Large intestine (tissue), 12 donors: ENCODE data around the gene OGG1. TPM values are rescaled to one million over a fixed set of nuclear protein-coding genes. Genes with fewer than 3 reads are reported as not detected.

Experiments used
- DNase-seq, 2 donors: peaks; one replicate each; pipeline versions ENCODE4 v3.0.0 to v3.0.0-alpha.2; 2013
- H3K27ac ChIP-seq: one replicate; pipeline ENCODE4 v1.5.1; 2013; ENCODE audit warnings: low read length
- H3K27me3 ChIP-seq: 2 replicates; pipeline ENCODE4 v1.6.1; 2013; ENCODE audit warnings: low read length; ENCODE audit not compliant: control insufficient read depth, insufficient read depth
- H3K36me3 ChIP-seq: 2 replicates; pipeline ENCODE4 v1.6.1; 2013; ENCODE audit warnings: low read length; ENCODE audit not compliant: control insufficient read depth, insufficient read depth
- H3K4me1 ChIP-seq: one replicate; pipeline ENCODE4 v1.6.1; 2013; ENCODE audit warnings: low read length; ENCODE audit not compliant: control insufficient read depth, insufficient read depth
- H3K4me3 ChIP-seq: one replicate; pipeline ENCODE4 v1.5.1; 2013; ENCODE audit warnings: low read length
- H3K9me3 ChIP-seq: one replicate; pipeline ENCODE4 v1.6.1; 2013; ENCODE audit warnings: mild to moderate bottlenecking, low read depth, low read length, moderate library complexity; ENCODE audit not compliant: control insufficient read depth
- WGBS: methylation state at CpG from one replicate; pipeline ENCODE4 v1.1.5; 2013; ENCODE audit warnings: low lambda C conversion rate; ENCODE audit not compliant: insufficient coverage; 5-methylcytosine and 5-hydroxymethylcytosine counted together
- long read RNA-seq, 11 donors: transcript quantifications; one replicate each; lab custom pipeline, GENCODE V29; 2026
- polyA plus RNA-seq: library from polyadenylated mRNA; unstranded; fragments of 120-200 nt; gene quantifications from one replicate; pipeline ENCODE4 v1.2.1, GENCODE V29; 2013

Gene OGG1
- 114 TPM for polyA plus RNA-seq
- long read RNA-seq, donor 1, full-length matches to known transcripts, result 52 of 52 reads
- long read RNA-seq, donor 1, partial matches to known transcripts, result 0 of 52 reads
- long read RNA-seq, donor 1, other reads (novel, unspliced or antisense), result 0 of 52 reads
- long read RNA-seq, donor 2, full-length matches to known transcripts, result 95 of 100 reads
- long read RNA-seq, donor 2, partial matches to known transcripts, result 5 of 100 reads
- long read RNA-seq, donor 2, other reads (novel, unspliced or antisense), result 0 of 100 reads
- long read RNA-seq, donor 3, result 0 reads
- long read RNA-seq, donor 4, full-length matches to known transcripts, result 14 of 14 reads
- long read RNA-seq, donor 4, partial matches to known transcripts, result 0 of 14 reads
- long read RNA-seq, donor 4, other reads (novel, unspliced or antisense), result 0 of 14 reads
- long read RNA-seq, donor 5, full-length matches to known transcripts, result 28 of 55 reads
- long read RNA-seq, donor 5, partial matches to known transcripts, result 12 of 55 reads
- long read RNA-seq, donor 5, other reads (novel, unspliced or antisense), result 15 of 55 reads
- long read RNA-seq, donor 6, full-length matches to known transcripts, result 112 of 184 reads
- long read RNA-seq, donor 6, partial matches to known transcripts, result 51 of 184 reads
- long read RNA-seq, donor 6, other reads (novel, unspliced or antisense), result 21 of 184 reads
- long read RNA-seq, donor 7, full-length matches to known transcripts, result 30 of 30 reads
- long read RNA-seq, donor 7, partial matches to known transcripts, result 0 of 30 reads
- long read RNA-seq, donor 7, other reads (novel, unspliced or antisense), result 0 of 30 reads
- long read RNA-seq, donor 8, full-length matches to known transcripts, result 106 of 139 reads
- long read RNA-seq, donor 8, partial matches to known transcripts, result 24 of 139 reads
- long read RNA-seq, donor 8, other reads (novel, unspliced or antisense), result 9 of 139 reads
- long read RNA-seq, donor 9, full-length matches to known transcripts, result 84 of 89 reads
- long read RNA-seq, donor 9, partial matches to known transcripts, result 5 of 89 reads
- long read RNA-seq, donor 9, other reads (novel, unspliced or antisense), result 0 of 89 reads
- long read RNA-seq, donor 10, full-length matches to known transcripts, result 104 of 217 reads
- long read RNA-seq, donor 10, partial matches to known transcripts, result 63 of 217 reads
- long read RNA-seq, donor 10, other reads (novel, unspliced or antisense), result 50 of 217 reads
- long read RNA-seq, donor 11, full-length matches to known transcripts, result 71 of 90 reads
- long read RNA-seq, donor 11, partial matches to known transcripts, result 0 of 90 reads
- long read RNA-seq, donor 11, other reads (novel, unspliced or antisense), result 19 of 90 reads

DNA sequence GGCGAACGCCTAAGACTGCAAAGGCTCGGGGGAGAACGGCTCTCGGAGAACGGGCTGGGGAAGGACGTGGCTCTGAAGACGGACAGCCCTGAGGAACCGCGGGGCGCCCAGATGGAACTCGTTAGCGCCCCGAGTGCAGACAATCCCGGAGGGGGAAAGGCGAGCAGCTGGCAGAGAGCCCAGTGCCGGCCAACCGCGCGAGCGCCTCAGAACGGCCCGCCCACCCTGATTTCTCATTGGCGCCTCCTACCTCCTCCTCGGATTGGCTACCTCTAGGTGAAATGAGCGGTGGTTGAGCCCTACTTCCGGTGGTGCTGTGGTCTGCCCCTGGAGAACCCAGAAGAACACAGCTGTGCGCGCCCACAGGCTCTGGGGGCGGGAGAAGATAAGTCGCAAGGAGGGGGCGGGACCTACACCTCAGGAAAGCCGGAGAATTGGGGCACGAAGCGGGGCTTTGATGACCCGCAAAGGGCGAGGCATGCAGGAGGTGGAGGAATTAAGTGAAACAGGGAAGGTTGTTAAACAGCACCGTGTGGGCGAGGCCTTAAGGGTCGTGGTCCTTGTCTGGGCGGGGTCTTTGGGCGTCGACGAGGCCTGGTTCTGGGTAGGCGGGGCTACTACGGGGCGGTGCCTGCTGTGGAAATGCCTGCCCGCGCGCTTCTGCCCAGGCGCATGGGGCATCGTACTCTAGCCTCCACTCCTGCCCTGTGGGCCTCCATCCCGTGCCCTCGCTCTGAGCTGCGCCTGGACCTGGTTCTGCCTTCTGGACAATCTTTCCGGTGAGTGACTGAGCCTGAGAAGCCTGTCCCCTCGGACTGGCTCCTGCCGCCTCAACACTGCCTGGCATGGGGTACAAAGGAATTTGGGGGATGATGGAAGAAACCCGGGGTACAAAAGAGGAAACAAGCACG is at the start of gene OGG1:
OGG1 (plus strand) TSS at position 308 of the 911 bp plus-strand sequence; CDS start at position 643, 335 bp downstream.
- Histone ChIP-seq H3K36me3 (peaks cover 63% of the 10 kb centered on the region), H3K27ac (peak within 1 kb of the TSS; percentile 96), H3K4me3 (peak within 1 kb of the TSS; percentile 87)

DNA sequence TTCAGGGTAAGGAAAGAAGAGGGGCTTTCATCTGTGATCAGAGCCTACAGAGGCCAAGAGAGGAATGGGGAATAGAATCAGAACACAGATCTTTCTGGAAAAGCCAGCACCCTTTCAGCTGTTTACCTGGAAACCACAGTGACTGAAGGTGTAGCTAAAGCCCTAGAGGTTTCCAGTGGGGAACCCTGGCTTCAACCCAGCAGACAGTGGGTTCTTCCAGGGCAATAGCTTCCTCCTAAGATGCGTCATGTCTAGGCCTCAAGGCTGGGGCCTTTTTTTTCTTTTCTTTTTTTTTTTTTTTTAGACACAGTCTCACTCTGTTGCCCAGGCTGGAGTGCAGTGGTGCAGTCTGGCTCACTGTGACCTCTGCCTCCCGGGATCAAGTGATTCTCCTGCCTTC is 49.2 kb upstream of the OGG1 start:
- Histone ChIP-seq H3K36me3 (peaks cover 56% of the 10 kb centered on the region), H3K4me3 (no peak overlapping the region), H3K4me1 (peaks cover 10% of the 10 kb centered on the region), H3K27me3 (peaks cover 16% of the 10 kb centered on the region), H3K9me3 (no peaks in the 10 kb centered on the region), H3K27ac (no peak overlapping the region)
- DNase-seq, result no peak
- no CpG with 5 or more reads among the region's 2 CpGs for WGBS

More for the DNA sequence above, at the start of gene OGG1:
- Histone ChIP-seq H3K4me1 (peaks cover 6% of the 10 kb centered on the region), H3K9me3 (no peaks in the 10 kb centered on the region), H3K27me3 (no peaks in the 10 kb centered on the region)
- peak; percentile 99 to 100 for DNase-seq
- no CpG with 5 or more reads among the region's 60 CpGs for WGBS

DNA sequence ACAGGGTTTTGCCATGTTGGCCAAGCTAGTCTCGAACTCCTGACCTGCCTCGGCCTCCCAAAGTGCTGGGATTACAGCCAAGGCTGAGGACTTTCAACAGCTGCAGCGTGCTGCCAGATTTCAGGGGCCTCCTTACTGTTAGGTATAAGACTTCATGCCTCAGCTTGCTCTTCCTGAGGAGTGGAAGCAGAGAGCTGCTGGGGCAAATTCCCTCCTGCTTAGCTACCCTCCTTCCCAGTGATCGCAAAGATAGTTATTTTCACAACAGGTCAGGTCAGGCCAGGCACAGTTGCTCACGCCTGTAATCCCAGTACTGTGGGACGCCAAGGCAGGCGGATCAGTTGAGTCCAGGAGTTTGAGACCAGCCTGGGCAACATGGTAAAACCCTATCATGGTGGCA is 48.7 kb upstream of the OGG1 start:
- H3K36me3 ChIP-seq, result peaks cover 52% of the 10 kb centered on the region
- no peak overlapping the region for H3K4me3 ChIP-seq
- H3K4me1 ChIP-seq, result peaks cover 10% of the 10 kb centered on the region
- H3K9me3 ChIP-seq, result no peaks in the 10 kb centered on the region
- no CpG with 5 or more reads among the region's 7 CpGs for WGBS
- no peak for DNase-seq
- H3K27me3 ChIP-seq, result peaks cover 19% of the 10 kb centered on the region
- H3K27ac ChIP-seq, result no peak overlapping the region

DNA sequence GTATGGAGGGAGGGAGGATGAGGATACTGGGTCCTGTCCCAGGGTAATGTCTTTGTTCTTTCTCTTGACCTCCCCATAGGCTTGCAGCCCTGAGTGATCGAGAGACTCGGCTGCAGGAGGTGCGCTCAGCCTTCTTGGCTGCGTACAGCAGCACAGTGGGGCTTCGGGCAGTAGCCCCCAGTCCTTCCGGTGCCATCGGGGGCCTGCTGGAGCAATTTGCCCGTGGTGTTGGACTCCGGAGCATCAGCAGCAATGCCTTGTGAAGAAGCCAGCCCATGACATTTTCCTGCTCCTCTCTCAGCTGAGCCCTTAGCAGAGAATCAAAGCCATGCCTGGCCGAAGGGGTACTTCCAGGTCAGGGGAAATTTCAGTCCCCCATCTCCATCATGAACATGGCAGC is 48.0 kb upstream of the OGG1 start:
- Histone ChIP-seq H3K9me3 (no peaks in the 10 kb centered on the region), H3K36me3 (peaks cover 47% of the 10 kb centered on the region), H3K4me1 (peaks cover 10% of the 10 kb centered on the region), H3K27me3 (peaks cover 19% of the 10 kb centered on the region), H3K27ac (no peak overlapping the region), H3K4me3 (no peak overlapping the region)
- no peak for DNase-seq
- no CpG with 5 or more reads among the region's 10 CpGs for WGBS

DNA sequence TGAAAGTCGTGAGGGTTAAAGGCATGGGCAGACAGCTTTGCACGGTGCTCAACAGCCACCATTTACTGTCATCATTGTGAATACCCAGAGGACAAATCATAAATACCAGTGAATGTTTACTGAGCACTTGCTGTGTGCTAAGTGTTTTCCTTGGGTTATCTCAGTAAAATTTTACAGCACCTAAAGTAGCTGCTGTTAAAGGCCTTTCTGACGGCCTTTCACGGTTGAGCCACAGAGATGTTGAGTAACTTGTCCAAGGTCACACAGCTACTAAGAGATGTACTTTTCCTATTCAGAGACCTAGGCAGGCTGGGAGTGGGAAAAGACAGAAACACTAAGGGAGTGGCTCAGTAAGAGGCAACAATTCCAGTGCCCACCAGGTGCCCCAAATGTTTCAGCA is 46.5 kb upstream of the OGG1 start:
- H3K36me3 ChIP-seq, result peaks cover 32% of the 10 kb centered on the region
- no peak overlapping the region for H3K4me3 ChIP-seq
- WGBS, result 40% methylated on average over 1 of the region's 4 CpGs
- peaks cover 21% of the 10 kb centered on the region for H3K27me3 ChIP-seq
- H3K9me3 ChIP-seq, result no peaks in the 10 kb centered on the region
- no peak for DNase-seq
- no peak overlapping the region for H3K27ac ChIP-seq
- peaks cover 10% of the 10 kb centered on the region for H3K4me1 ChIP-seq

DNA sequence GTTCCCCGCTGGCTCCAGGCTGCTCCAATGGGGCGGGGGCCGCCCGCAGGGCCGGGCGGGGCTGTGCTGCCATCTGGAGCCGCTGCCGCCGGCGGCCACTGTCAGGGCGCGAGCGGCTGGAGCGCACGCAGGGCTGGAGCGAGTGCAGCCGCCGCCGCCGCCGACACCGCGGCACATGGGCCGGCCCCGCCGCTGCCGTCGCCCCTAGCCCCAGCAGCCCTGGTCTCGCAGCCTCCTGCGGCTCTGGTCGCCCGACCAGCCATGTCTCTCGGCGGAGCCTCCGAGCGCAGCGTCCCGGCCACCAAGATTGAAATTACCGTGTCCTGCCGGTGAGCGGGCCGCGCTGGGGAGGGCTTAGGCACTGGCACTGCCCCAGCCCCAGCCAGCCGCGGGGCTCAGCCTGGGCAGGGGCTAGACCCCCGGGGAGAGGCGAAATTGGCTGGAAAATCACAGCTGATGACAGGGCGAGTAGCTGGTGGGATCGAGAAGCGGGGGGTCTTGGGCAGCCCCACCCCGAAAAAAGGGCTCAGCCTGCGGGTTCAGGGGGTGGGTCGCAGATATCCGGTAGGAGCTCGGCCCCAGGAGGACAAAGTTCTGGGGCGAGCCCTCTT is 45.9 kb upstream of the OGG1 start, which contains the start of gene CPNE9:
CPNE9 (plus strand) TSS at position 98 of the 611 bp plus-strand sequence; CDS start at position 262, 164 bp downstream.
- peaks cover 10% of the 10 kb centered on the region for H3K4me1 ChIP-seq
- H3K36me3 ChIP-seq, result peaks cover 27% of the 10 kb centered on the region
- H3K9me3 ChIP-seq, result no peaks in the 10 kb centered on the region
- no peak for DNase-seq
- peaks cover 21% of the 10 kb centered on the region for H3K27me3 ChIP-seq
- WGBS, result no CpG with 5 or more reads among the region's 56 CpGs
- H3K4me3 ChIP-seq, result peak within 1 kb of the TSS; percentile 28
- no peak within 1 kb of the TSS for H3K27ac ChIP-seq

DNA sequence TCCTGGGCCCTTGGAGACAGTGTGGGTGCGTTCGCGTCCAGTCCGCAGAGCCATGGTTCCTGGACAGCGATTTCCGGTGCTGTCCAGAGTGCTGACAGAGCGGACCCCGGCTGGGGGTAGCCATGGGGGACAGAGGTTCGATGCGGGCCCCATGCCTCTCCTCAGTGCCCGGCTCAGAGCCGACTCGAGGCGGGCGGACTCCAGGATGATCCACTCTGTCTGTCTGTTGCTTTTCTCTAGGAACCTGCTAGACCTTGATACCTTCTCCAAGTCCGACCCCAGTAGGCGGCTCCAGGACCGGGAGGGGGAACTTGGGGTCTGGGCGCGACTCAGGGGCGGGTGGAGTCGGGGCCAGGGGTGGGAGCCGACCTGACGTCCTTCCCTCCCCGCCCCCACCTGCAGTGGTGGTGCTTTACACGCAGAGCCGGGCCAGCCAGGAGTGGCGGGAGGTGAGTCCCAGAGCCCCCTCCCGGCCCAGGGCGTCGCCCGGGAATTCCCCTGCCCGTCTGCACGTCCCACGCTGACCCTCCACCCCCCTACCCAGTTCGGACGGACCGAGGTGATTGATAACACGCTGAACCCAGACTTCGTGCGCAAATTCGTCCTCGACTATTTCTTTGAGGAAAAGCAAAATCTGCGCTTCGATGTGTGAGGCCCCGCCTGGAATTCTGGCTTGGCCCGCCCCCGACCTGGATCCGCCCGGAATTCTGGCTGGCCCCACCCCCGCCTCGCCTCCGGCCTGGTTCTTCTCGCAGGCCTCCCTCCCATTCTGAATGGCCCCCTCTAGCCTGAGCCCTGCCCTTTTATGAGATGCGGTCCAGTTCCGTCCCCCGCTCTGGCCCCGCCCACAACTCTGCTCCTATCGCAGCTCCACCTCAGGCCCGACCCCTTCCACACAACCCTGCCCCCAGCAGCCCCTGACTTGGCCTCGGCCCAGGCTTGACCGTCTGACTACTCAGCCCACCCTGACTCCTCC is 45.1 kb upstream of the OGG1 start:
- no peak overlapping the region for H3K27ac ChIP-seq
- DNase-seq, result peak in 1 of 2 donors; percentile 46
- no peaks in the 10 kb centered on the region for H3K9me3 ChIP-seq
- H3K4me1 ChIP-seq, result peaks cover 10% of the 10 kb centered on the region
- peaks cover 21% of the 10 kb centered on the region for H3K36me3 ChIP-seq
- peaks cover 21% of the 10 kb centered on the region for H3K27me3 ChIP-seq
- peak overlapping the region; percentile 28 for H3K4me3 ChIP-seq
- WGBS, result no CpG with 5 or more reads among the region's 62 CpGs

DNA sequence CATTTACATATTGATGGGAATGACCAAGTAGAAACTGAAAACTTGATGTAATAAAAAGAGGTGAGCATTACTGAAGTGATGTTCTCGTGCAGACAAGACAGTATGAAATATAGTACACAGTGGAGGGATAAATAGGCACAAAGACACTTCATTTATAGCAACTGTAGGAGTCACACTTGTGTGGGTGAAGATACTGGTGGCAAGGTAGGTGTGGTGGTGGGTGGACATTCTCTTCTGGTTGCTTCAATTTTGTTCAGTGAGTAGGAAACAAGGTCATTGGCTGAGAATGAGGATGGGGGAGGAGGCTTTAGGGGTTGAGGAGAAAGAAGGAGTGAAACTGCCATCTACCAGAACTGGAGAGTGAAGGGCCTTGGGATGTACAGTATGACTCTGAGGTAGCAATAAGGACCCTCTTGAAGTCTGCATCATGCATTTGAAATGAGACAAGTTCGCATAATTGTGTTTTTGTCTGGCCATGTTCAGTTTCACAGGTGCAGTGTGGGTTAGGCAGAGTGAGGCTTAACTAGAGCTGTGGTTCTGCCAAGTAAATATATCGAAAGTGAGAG is 39.5 kb upstream of the OGG1 start:
- DNase-seq, result no peak
- Histone ChIP-seq H3K36me3 (no peaks in the 10 kb centered on the region), H3K4me1 (peaks cover 3% of the 10 kb centered on the region), H3K27me3 (peaks cover 9% of the 10 kb centered on the region), H3K4me3 (no peak overlapping the region), H3K9me3 (no peaks in the 10 kb centered on the region), H3K27ac (no peak overlapping the region)
- 100% methylated on average over 1 of the region's 3 CpGs for WGBS
